Measurements from ENCODE around the gene KLHL42. TPM values are rescaled to one million over a fixed set of nuclear protein-coding genes. Genes with fewer than 3 reads are reported as not detected.
"Not testable (repeated sequence)": the region's sequence is repeated elsewhere in the genome, so short reads cannot be mapped to it uniquely, and the experiment has no call there.

Gene KLHL42
- total and polyA plus RNA-seq, 10 of the 15 experiments (the other 5 are each of a cell fraction or from before 2014, with no cell fraction given) = 2.1 to 18.2 (median 13.1) TPM

GRCh38 chr12:27845187-27845586 is 65.2 kb downstream of the KLHL42 start:
- Histone ChIP-seq H3K9ac (ENCODE audit: control insufficient read depth, insufficient read depth, low read length) (no peak overlapping the region), H3K36me3 (ENCODE audit: control insufficient read depth in 2 of 2, insufficient read depth in 2 of 2, low read length in 1 of 2) (no peaks in the 10 kb centered on the region), H3K4me2 (ENCODE audit: control insufficient read depth, insufficient read depth) (no peak overlapping the region), H3K4me3 (no peak overlapping the region), H3K4me1 (ENCODE audit: control insufficient read depth, insufficient read depth, low read length) (peaks cover 9% of the 10 kb centered on the region), H2AFZ (ENCODE audit: control insufficient read depth, low read depth, low read length) (no peak overlapping the region), H3K27ac (ENCODE audit: control insufficient read depth, insufficient read depth) (no peak overlapping the region), H3K9me3 (replicated peaks; ENCODE audit: control insufficient read depth, insufficient read depth, low read length) (no peaks in the 10 kb centered on the region; the same call in 2 of the 3 replicates), H3K27me3 (replicated peaks in 1 of 2; ENCODE audit: control insufficient read depth in 2 of 2, insufficient read depth in 2 of 2, low read length in 1 of 2) (no peaks in the 10 kb centered on the region), H4K20me1 (ENCODE audit: control insufficient read depth, insufficient read depth) (no peaks in the 10 kb centered on the region), H3K79me2 (ENCODE audit: control insufficient read depth, insufficient read depth, low read length) (no peaks in the 10 kb centered on the region)
- ATAC-seq (no peak), FAIRE-seq (no peak), DNase-seq (ENCODE audit: low read depth, low spot score) (no peak)
- TF ChIP-seq ATF7 (IDR thresholded peaks at IDR 0.05; ENCODE audit: low read depth) (no peak), BCL3 (IDR thresholded peaks at IDR 0.05; ENCODE audit: borderline replicate concordance, insufficient read depth, low read depth, low read length, poor library complexity, severe bottlenecking) (no peak), RAD51 (IDR thresholded peaks at IDR 0.05) (no peak), MYB (IDR thresholded peaks at IDR 0.05; ENCODE audit: borderline replicate concordance, low read depth, low read length) (no peak), NRF1 (conservative IDR thresholded peaks at IDR 0.05; ENCODE audit: low read depth, low read length) (no peak), NFIC (IDR thresholded peaks at IDR 0.05; ENCODE audit: low read depth, low read length) (no peak), DPF2 (IDR thresholded peaks at IDR 0.05) (no peak), FOXM1 (IDR thresholded peaks at IDR 0.05; ENCODE audit: low read depth, low read length) (no peak), JUNB (IDR thresholded peaks at IDR 0.05) (no peak), EGR1 (IDR thresholded peaks at IDR 0.05; ENCODE audit: borderline replicate concordance in 1 of 2, low read depth in 2 of 2, low read length in 2 of 2) (no peak), BRCA1 (IDR thresholded peaks at IDR 0.05; ENCODE audit: low read depth, low read length) (no peak), MTA3 (IDR thresholded peaks at IDR 0.05; ENCODE audit: borderline replicate concordance, low read length) (no peak), SRF (IDR thresholded peaks at IDR 0.05; ENCODE audit: low read depth in 2 of 2, low read length in 2 of 2) (no peak), HDAC6 (IDR thresholded peaks at IDR 0.05; ENCODE audit: unreplicated experiment) (no peak), TAF1 (IDR thresholded peaks at IDR 0.05; ENCODE audit: borderline replicate concordance, low read depth, low read length) (no peak), WRNIP1 (IDR thresholded peaks at IDR 0.05; ENCODE audit: borderline replicate concordance, low read depth, low read length) (no peak)
- TF ChIP-seq, protein P1, sequence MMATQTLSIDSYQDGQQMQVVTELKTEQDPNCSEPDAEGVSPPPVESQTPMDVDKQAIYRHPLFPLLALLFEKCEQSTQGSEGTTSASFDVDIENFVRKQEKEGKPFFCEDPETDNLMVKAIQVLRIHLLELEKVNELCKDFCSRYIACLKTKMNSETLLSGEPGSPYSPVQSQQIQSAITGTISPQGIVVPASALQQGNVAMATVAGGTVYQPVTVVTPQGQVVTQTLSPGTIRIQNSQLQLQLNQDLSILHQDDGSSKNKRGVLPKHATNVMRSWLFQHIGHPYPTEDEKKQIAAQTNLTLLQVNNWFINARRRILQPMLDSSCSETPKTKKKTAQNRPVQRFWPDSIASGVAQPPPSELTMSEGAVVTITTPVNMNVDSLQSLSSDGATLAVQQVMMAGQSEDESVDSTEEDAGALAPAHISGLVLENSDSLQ (IDR thresholded peaks at IDR 0.05) = no peak
- intact Hi-C loops (cut with micrococcal nuclease; ENCODE audit: unreplicated experiment) (no loop called here), in situ Hi-C loops (cut with MboI) (no loop called here)
- BruUV-seq (replicated peaks) = no TSS peak
- POLR2A ChIA-PET = no interaction called here
- WGBS (ENCODE audit: insufficient coverage, insufficient replicate concordance, low lambda C conversion rate, missing lambda C conversion rate) = 48% methylated on average over 2 of the region's 2 CpGs
- CTCF ChIA-PET = interaction anchor here (1.8 kb wide), 1 partner anchor 17 kb away, joined by 3 read pairs; no protein-coding TSS in a partner anchor
- SMC1A ChIA-PET (ENCODE audit: uncharacterized antibody, unreplicated experiment) = interaction anchor here (0.9 to 1.0 kb wide), 2 partner anchors 9 to 23 kb away, joined by 3 read pairs; no protein-coding TSS in a partner anchor
- RAD21 ChIA-PET (ENCODE audit: unreplicated experiment) = no interaction called here

DNA sequence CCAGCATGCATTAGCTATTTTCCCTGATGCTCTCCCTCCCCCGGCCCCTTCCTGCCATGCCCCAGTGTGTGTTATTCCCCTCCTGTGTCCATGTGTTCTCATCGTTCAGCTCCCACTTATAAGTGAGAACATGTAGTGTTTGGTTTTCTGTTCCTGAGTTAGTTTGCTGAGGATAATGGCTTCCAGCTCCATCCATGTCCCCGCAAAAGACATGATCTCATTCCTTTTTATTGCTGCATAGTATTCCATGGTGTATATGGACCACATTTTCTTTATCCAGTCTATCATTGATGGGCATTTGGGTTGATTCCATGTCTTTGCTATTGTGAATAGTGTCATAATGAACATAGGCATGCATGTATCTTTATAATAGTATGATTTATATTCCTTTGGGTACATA is 65.7 kb downstream of the KLHL42 start:
- H3K4me2 ChIP-seq (ENCODE audit: control insufficient read depth, insufficient read depth); ATAC-seq; POLR2A ChIA-PET; DNase-seq (ENCODE audit: low read depth, low spot score); H3K27me3 ChIP-seq (replicated peaks in 1 of 2; ENCODE audit: control insufficient read depth in 2 of 2, insufficient read depth in 2 of 2, low read length in 1 of 2); H3K9ac ChIP-seq (ENCODE audit: control insufficient read depth, insufficient read depth, low read length); H4K20me1 ChIP-seq (ENCODE audit: control insufficient read depth, insufficient read depth); H3K36me3 ChIP-seq (ENCODE audit: control insufficient read depth in 2 of 2, insufficient read depth in 2 of 2, low read length in 1 of 2); in situ Hi-C loops (cut with MboI); H3K27ac ChIP-seq (ENCODE audit: control insufficient read depth, insufficient read depth); H3K4me3 ChIP-seq; H3K4me1 ChIP-seq (ENCODE audit: control insufficient read depth, insufficient read depth, low read length); H3K9me3 ChIP-seq (replicated peaks; ENCODE audit: control insufficient read depth, insufficient read depth, low read length); BruUV-seq (replicated peaks); intact Hi-C loops (cut with micrococcal nuclease; ENCODE audit: unreplicated experiment); FAIRE-seq; H3K79me2 ChIP-seq (ENCODE audit: control insufficient read depth, insufficient read depth, low read length); H2AFZ ChIP-seq (ENCODE audit: control insufficient read depth, low read depth, low read length); RAD21 ChIA-PET (ENCODE audit: unreplicated experiment): not testable (repeated sequence)
- 100% methylated on average over 3 of the region's 3 CpGs for WGBS (ENCODE audit: insufficient coverage, insufficient replicate concordance, low lambda C conversion rate, missing lambda C conversion rate)
- ChIA-PET SMC1A (ENCODE audit: uncharacterized antibody, unreplicated experiment) (interaction anchor here (0.9 kb wide), 1 partner anchor 24 kb away, joined by 3 read pairs; no protein-coding TSS in a partner anchor), CTCF (interaction anchor here (1.8 kb wide), 1 partner anchor 17 kb away, joined by 3 read pairs; no protein-coding TSS in a partner anchor)
